ENCODE measurements around the gene SH3GL2.

The SH3GL2 gene

GRCh38 chr9:17726298-17726697, 147.4 kb downstream of the SH3GL2 start:
- H3K4me2 ChIP-seq (ENCODE audit: low read length), result no peak overlapping the region
- H3K9ac ChIP-seq (ENCODE audit: low read depth, low read length), result no peak overlapping the region
- H3K27me3 ChIP-seq (ENCODE audit: control insufficient read depth, insufficient read depth, low read length), result no peaks in the 10 kb centered on the region

GRCh38 chr9:17730899-17731298, 152.0 kb downstream of the SH3GL2 start:
- Histone ChIP-seq H3K4me3 (ENCODE audit: low read length) (no peak overlapping the region), H3K36me3 (ENCODE audit: insufficient read depth, low read length) (no peaks in the 10 kb centered on the region), H3K9ac (ENCODE audit: low read depth, low read length) (no peak overlapping the region), H3K4me2 (ENCODE audit: low read length) (no peak overlapping the region), H3K4me1 (ENCODE audit: control insufficient read depth, insufficient read depth, low read length) (no peaks in the 10 kb centered on the region), H3K9me3 (replicated peaks; ENCODE audit: low read length) (no peaks in the 10 kb centered on the region), H3K27me3 (ENCODE audit: control insufficient read depth, insufficient read depth, low read length) (no peaks in the 10 kb centered on the region)

More at GRCh38 chr9:17726298-17726697, 147.4 kb downstream of the SH3GL2 start:
- Histone ChIP-seq H3K4me3 (ENCODE audit: low read length) (no peak overlapping the region), H3K36me3 (ENCODE audit: insufficient read depth, low read length) (no peaks in the 10 kb centered on the region), H3K4me1 (ENCODE audit: control insufficient read depth, insufficient read depth, low read length) (no peaks in the 10 kb centered on the region), H3K9me3 (replicated peaks; ENCODE audit: low read length) (no peaks in the 10 kb centered on the region)

GRCh38 chr9:17731308-17731707, 152.4 kb downstream of the SH3GL2 start:
- H3K36me3 ChIP-seq (ENCODE audit: insufficient read depth, low read length), result no peaks in the 10 kb centered on the region
- H3K4me1 ChIP-seq (ENCODE audit: control insufficient read depth, insufficient read depth, low read length), result no peaks in the 10 kb centered on the region
- no peaks in the 10 kb centered on the region for H3K9me3 ChIP-seq (replicated peaks; ENCODE audit: low read length)
- no peak overlapping the region for H3K4me3 ChIP-seq (ENCODE audit: low read length)
- H3K9ac ChIP-seq (ENCODE audit: low read depth, low read length), result no peak overlapping the region
- H3K27me3 ChIP-seq (ENCODE audit: control insufficient read depth, insufficient read depth, low read length), result no peaks in the 10 kb centered on the region
- H3K4me2 ChIP-seq (ENCODE audit: low read length), result no peak overlapping the region

- H3K9me3 ChIP-seq (replicated peaks; ENCODE audit: low read length), result no peaks in the 10 kb centered on the region
- no peak overlapping the region for H3K9ac ChIP-seq (ENCODE audit: low read depth, low read length)
- no peaks in the 10 kb centered on the region for H3K36me3 ChIP-seq (ENCODE audit: insufficient read depth, low read length)
- H3K4me2 ChIP-seq (ENCODE audit: low read length), result no peak overlapping the region
- no peak overlapping the region for H3K4me3 ChIP-seq (ENCODE audit: low read length)
- H3K4me1 ChIP-seq (ENCODE audit: control insufficient read depth, insufficient read depth, low read length), result no peaks in the 10 kb centered on the region
- H3K27me3 ChIP-seq (ENCODE audit: control insufficient read depth, insufficient read depth, low read length), result no peaks in the 10 kb centered on the region
Observed at GRCh38 chr9:17734674-17735073, 155.8 kb downstream of the SH3GL2 start.

GRCh38 chr9:17735859-17736258, 157.0 kb downstream of the SH3GL2 start:
- Histone ChIP-seq H3K9me3 (replicated peaks; ENCODE audit: low read length) (no peaks in the 10 kb centered on the region), H3K9ac (ENCODE audit: low read depth, low read length) (no peak overlapping the region), H3K36me3 (ENCODE audit: insufficient read depth, low read length) (no peaks in the 10 kb centered on the region), H3K27me3 (ENCODE audit: control insufficient read depth, insufficient read depth, low read length) (no peaks in the 10 kb centered on the region), H3K4me2 (ENCODE audit: low read length) (no peak overlapping the region), H3K4me3 (ENCODE audit: low read length) (no peak overlapping the region), H3K4me1 (ENCODE audit: control insufficient read depth, insufficient read depth, low read length) (no peaks in the 10 kb centered on the region)

- no peaks in the 10 kb centered on the region for H3K27me3 ChIP-seq (ENCODE audit: control insufficient read depth, insufficient read depth, low read length)
- no peak overlapping the region for H3K4me2 ChIP-seq (ENCODE audit: low read length)
- H3K4me1 ChIP-seq (ENCODE audit: control insufficient read depth, insufficient read depth, low read length), result no peaks in the 10 kb centered on the region
- no peak overlapping the region for H3K4me3 ChIP-seq (ENCODE audit: low read length)
- H3K36me3 ChIP-seq (ENCODE audit: insufficient read depth, low read length), result no peaks in the 10 kb centered on the region
- no peak overlapping the region for H3K9ac ChIP-seq (ENCODE audit: low read depth, low read length)
- no peaks in the 10 kb centered on the region for H3K9me3 ChIP-seq (replicated peaks; ENCODE audit: low read length)
Observed at GRCh38 chr9:17739022-17739421, 160.2 kb downstream of the SH3GL2 start.

GRCh38 chr9:17739736-17740135, 160.9 kb downstream of the SH3GL2 start:
- Histone ChIP-seq H3K4me3 (ENCODE audit: low read length) (no peak overlapping the region), H3K9ac (ENCODE audit: low read depth, low read length) (no peak overlapping the region), H3K4me1 (ENCODE audit: control insufficient read depth, insufficient read depth, low read length) (no peaks in the 10 kb centered on the region), H3K36me3 (ENCODE audit: insufficient read depth, low read length) (no peaks in the 10 kb centered on the region), H3K4me2 (ENCODE audit: low read length) (no peak overlapping the region), H3K27me3 (ENCODE audit: control insufficient read depth, insufficient read depth, low read length) (no peaks in the 10 kb centered on the region), H3K9me3 (replicated peaks; ENCODE audit: low read length) (no peaks in the 10 kb centered on the region)

- no peak overlapping the region for H3K4me3 ChIP-seq (ENCODE audit: low read length)
- H3K9ac ChIP-seq (ENCODE audit: low read depth, low read length), result no peak overlapping the region
- no peaks in the 10 kb centered on the region for H3K27me3 ChIP-seq (ENCODE audit: control insufficient read depth, insufficient read depth, low read length)
- H3K9me3 ChIP-seq (replicated peaks; ENCODE audit: low read length), result no peaks in the 10 kb centered on the region
- no peaks in the 10 kb centered on the region for H3K4me1 ChIP-seq (ENCODE audit: control insufficient read depth, insufficient read depth, low read length)
- no peaks in the 10 kb centered on the region for H3K36me3 ChIP-seq (ENCODE audit: insufficient read depth, low read length)
- no peak overlapping the region for H3K4me2 ChIP-seq (ENCODE audit: low read length)
Observed at GRCh38 chr9:17742067-17742466, 163.2 kb downstream of the SH3GL2 start.

- Histone ChIP-seq H3K9me3 (replicated peaks; ENCODE audit: low read length) (no peaks in the 10 kb centered on the region), H3K36me3 (ENCODE audit: insufficient read depth, low read length) (no peaks in the 10 kb centered on the region), H3K4me1 (ENCODE audit: control insufficient read depth, insufficient read depth, low read length) (no peaks in the 10 kb centered on the region), H3K4me3 (ENCODE audit: low read length) (no peak overlapping the region), H3K4me2 (ENCODE audit: low read length) (no peak overlapping the region), H3K27me3 (ENCODE audit: control insufficient read depth, insufficient read depth, low read length) (no peaks in the 10 kb centered on the region), H3K9ac (ENCODE audit: low read depth, low read length) (no peak overlapping the region)
Observed at GRCh38 chr9:17744786-17745185, 165.9 kb downstream of the SH3GL2 start.

- Histone ChIP-seq H3K4me3 (ENCODE audit: low read length) (no peak overlapping the region), H3K9ac (ENCODE audit: low read depth, low read length) (no peak overlapping the region), H3K36me3 (ENCODE audit: insufficient read depth, low read length) (no peaks in the 10 kb centered on the region), H3K4me2 (ENCODE audit: low read length) (no peak overlapping the region), H3K9me3 (replicated peaks; ENCODE audit: low read length) (no peaks in the 10 kb centered on the region), H3K4me1 (ENCODE audit: control insufficient read depth, insufficient read depth, low read length) (no peaks in the 10 kb centered on the region), H3K27me3 (ENCODE audit: control insufficient read depth, insufficient read depth, low read length) (no peaks in the 10 kb centered on the region)
Observed at GRCh38 chr9:17750269-17750668, 171.4 kb downstream of the SH3GL2 start.

GRCh38 chr9:17751486-17751885, 172.6 kb downstream of the SH3GL2 start:
- Histone ChIP-seq H3K9me3 (replicated peaks; ENCODE audit: low read length) (no peaks in the 10 kb centered on the region), H3K4me1 (ENCODE audit: control insufficient read depth, insufficient read depth, low read length) (no peaks in the 10 kb centered on the region), H3K4me2 (ENCODE audit: low read length) (no peak overlapping the region), H3K4me3 (ENCODE audit: low read length) (no peak overlapping the region), H3K27me3 (ENCODE audit: control insufficient read depth, insufficient read depth, low read length) (no peaks in the 10 kb centered on the region), H3K36me3 (ENCODE audit: insufficient read depth, low read length) (no peaks in the 10 kb centered on the region), H3K9ac (ENCODE audit: low read depth, low read length) (no peak overlapping the region)

- H3K4me1 ChIP-seq (ENCODE audit: control insufficient read depth, insufficient read depth, low read length), result no peaks in the 10 kb centered on the region
- H3K9ac ChIP-seq (ENCODE audit: low read depth, low read length), result no peak overlapping the region
- no peaks in the 10 kb centered on the region for H3K9me3 ChIP-seq (replicated peaks; ENCODE audit: low read length)
- no peaks in the 10 kb centered on the region for H3K36me3 ChIP-seq (ENCODE audit: insufficient read depth, low read length)
- H3K4me2 ChIP-seq (ENCODE audit: low read length), result no peak overlapping the region
- H3K4me3 ChIP-seq (ENCODE audit: low read length), result no peak overlapping the region
- no peaks in the 10 kb centered on the region for H3K27me3 ChIP-seq (ENCODE audit: control insufficient read depth, insufficient read depth, low read length)
Observed at GRCh38 chr9:17752021-17752420, 173.2 kb downstream of the SH3GL2 start.

Measured in skeletal muscle satellite cell (primary cell).